GM12878 (cell line): Measurements from ENCODE around the gene SLC23A1. TPM values are rescaled to one million over a fixed set of nuclear protein-coding genes. Genes with fewer than 3 reads are reported as not detected.

Experiments
- ATAC-seq: fragments of 200-7000 bp; cut with Tn5 transposase; 3 replicates; pipeline ENCODE4 v1.9.1; 2020; ENCODE audit warnings: mild to moderate bottlenecking, moderate library complexity
- BruUV-seq: library from RNA; stranded (reverse); fragments of 400-500 nt; replicated peaks from 2 replicates; lab custom pipeline; 2021; lab: Mats Ljungman, UMichigan
- CTCF ChIA-PET: fragments of 300-600 bp; sonication (Branson Sonifier 250); formaldehyde crosslinking; extraction: SDS; loops from one replicate; lab custom pipeline; 2021; ENCODE audit warnings: inconsistent platforms; lab: Yijun Ruan, JAX
- POLR2A ChIA-PET: fragments of 350-600 bp; formaldehyde crosslinking; extraction: SDS; loops from one replicate; lab custom pipeline; 2021; ENCODE audit warnings: inconsistent platforms; lab: Charles Lee
- RAD21 ChIA-PET: fragments of 300-600 bp; sonication (Branson Sonifier 250); formaldehyde crosslinking; loops from one replicate; lab custom pipeline; 2023; ENCODE audit warnings: antibody characterized with exemption; ENCODE audit not compliant: unreplicated experiment; lab: Charles Lee
- SMC1A ChIA-PET: fragments of 300-600 bp; sonication (Branson Sonifier 250); formaldehyde crosslinking; loops from one replicate; lab custom pipeline; 2023; ENCODE audit not compliant: unreplicated experiment, uncharacterized antibody; lab: Charles Lee
- DNase-seq: peaks from one replicate; pipeline ENCODE4 v3.0.0-alpha.2; 2011; ENCODE audit warnings: low read depth, low spot score
- FAIRE-seq: peaks from 3 replicates; lab custom pipeline; 2011; peaks lifted over from hg19 to GRCh38; lab: Jason Lieb, UNC
- H2AFZ ChIP-seq: 2 replicates; pipeline ENCODE4 v1.6.0; 2011; ENCODE audit warnings: low read depth, low read length, control low read depth; ENCODE audit not compliant: control insufficient read depth
- H3K27ac ChIP-seq: 2 replicates; pipeline ENCODE4 v1.5.1; 2011; ENCODE audit warnings: control low read depth; ENCODE audit not compliant: control insufficient read depth, insufficient read depth
- H3K27me3 ChIP-seq, 2 experiments: replicated peaks in 1 of 2; 2 replicates each; pipeline versions ENCODE4 v1.6.0 to v1.6.1; 2011; ENCODE audit warnings: low read length in 1 of 2; ENCODE audit not compliant: control insufficient read depth in 2 of 2, insufficient read depth in 2 of 2
- H3K36me3 ChIP-seq, 2 experiments: 2 replicates each; pipeline ENCODE4 v1.5.1; 2011; ENCODE audit warnings: low read length in 1 of 2; ENCODE audit not compliant: control insufficient read depth in 2 of 2, insufficient read depth in 2 of 2
- H3K4me1 ChIP-seq: 2 replicates; pipeline ENCODE4 v1.6.1; 2011; ENCODE audit warnings: mild to moderate bottlenecking, low read length, moderate library complexity, mixed read lengths; ENCODE audit not compliant: control insufficient read depth, insufficient read depth
- H3K4me2 ChIP-seq: 2 replicates; pipeline ENCODE4 v1.6.0; 2011; ENCODE audit warnings: control low read depth; ENCODE audit not compliant: control insufficient read depth, insufficient read depth
- H3K4me3 ChIP-seq: fragments of 200-600 bp; sonication (generic); 2 replicates; pipeline ENCODE4 v1.5.1; 2016
- H3K79me2 ChIP-seq: 2 replicates; pipeline ENCODE4 v1.6.0; 2011; ENCODE audit warnings: low read length; ENCODE audit not compliant: control insufficient read depth, insufficient read depth
- H3K9ac ChIP-seq: 2 replicates; pipeline ENCODE4 v1.8.0; 2011; ENCODE audit warnings: low read length, control low read depth, mixed read lengths; ENCODE audit not compliant: control insufficient read depth, insufficient read depth
- H3K9me3 ChIP-seq: replicated peaks from 3 replicates; pipeline ENCODE4 v1.5.1; 2011; ENCODE audit warnings: mild to moderate bottlenecking, low read length; ENCODE audit not compliant: control insufficient read depth, insufficient read depth
- H4K20me1 ChIP-seq: 2 replicates; pipeline ENCODE4 v1.6.0; 2011; ENCODE audit not compliant: control insufficient read depth, insufficient read depth
- NRF1 ChIP-seq: conservative IDR thresholded peaks from 2 replicates; pipeline ENCODE4 v1.6.1; 2011; ENCODE audit warnings: mild to moderate bottlenecking, low read depth, low read length, improper control_type of control experiment
- RELA ChIP-seq: fragments of 450-650 bp; IDR thresholded peaks from 2 replicates; pipeline ENCODE4 v1.8.0; 2014; ENCODE audit warnings: borderline replicate concordance; ENCODE audit not compliant: partially characterized antibody
- TAF1 ChIP-seq: IDR thresholded peaks from 2 replicates; pipeline ENCODE4 v1.6.1; 2011; ENCODE audit warnings: mild to moderate bottlenecking, low read depth, low read length, borderline replicate concordance
- ZBED1 ChIP-seq: IDR thresholded peaks from 2 replicates; pipeline ENCODE4 v1.6.1; 2016; ENCODE audit warnings: borderline replicate concordance
- WGBS: methylation state at CpG from one replicate; pipeline ENCODE4 v1.1.6; 2016; ENCODE audit warnings: low lambda C conversion rate; ENCODE audit not compliant: insufficient replicate concordance, insufficient coverage; ENCODE audit errors: missing lambda C conversion rate; 5-methylcytosine and 5-hydroxymethylcytosine counted together
- in situ Hi-C: fragments of 300-500 bp; cut with MboI; formaldehyde crosslinking; loops from 9 replicates; pipeline ENCODE4 v1.14.3; 2018; ENCODE audit warnings: mixed read lengths
- intact Hi-C: fragments of 100-400 bp; cut with micrococcal nuclease; formaldehyde crosslinking; loops from one replicate; pipeline ENCODE4 v1.14.2; 2022; ENCODE audit not compliant: unreplicated experiment
- polyA plus RNA-seq, 11 experiments: library from polyadenylated mRNA; depleted of rRNA in 4 of 11; unstranded in 6 of 11; stranded (reverse) in 5 of 11; fragments of >200 nt; fragmentation: Nextera tagmentation in 4 of 11; fragmentation: Illumina TruSeq in 1 of 11; extraction: Ambion mirVana in 4 of 11; extraction: Trizol in 1 of 11; gene quantifications; 1 replicate in 1 of 11; 2 replicates in 10 of 11; pipeline versions ENCODE4 v1.2.1 to v1.2.3, GENCODE V29; 2011 to 2016; ENCODE audit warnings: inconsistent platforms in 2 of 11, missing spikeins in 2 of 11, low read depth in 1 of 11
- total RNA-seq, 4 experiments: library from RNA; depleted of rRNA in 3 of 4; stranded (reverse); fragments of >200 nt in 3 of 4; fragmentation: Illumina TruSeq in 1 of 4; extraction: Trizol in 1 of 4; gene quantifications; 2 replicates each; pipeline versions ENCODE4 v1.2.1 to v1.2.3, GENCODE V29; 2013 to 2021
- TF ChIP-seq, protein P1 (sequence below): IDR thresholded peaks from 2 replicates; pipeline ENCODE4 v1.6.1; 2011; ENCODE audit warnings: low read depth, low read length, improper control_type of control experiment, borderline replicate concordance

SLC23A1 gene
- total and polyA plus RNA-seq, 10 of the 15 experiments (the other 5 are each of a cell fraction or from before 2014, with no cell fraction given), result 0.35 to 4.7 (median 1.6) TPM

DNA sequence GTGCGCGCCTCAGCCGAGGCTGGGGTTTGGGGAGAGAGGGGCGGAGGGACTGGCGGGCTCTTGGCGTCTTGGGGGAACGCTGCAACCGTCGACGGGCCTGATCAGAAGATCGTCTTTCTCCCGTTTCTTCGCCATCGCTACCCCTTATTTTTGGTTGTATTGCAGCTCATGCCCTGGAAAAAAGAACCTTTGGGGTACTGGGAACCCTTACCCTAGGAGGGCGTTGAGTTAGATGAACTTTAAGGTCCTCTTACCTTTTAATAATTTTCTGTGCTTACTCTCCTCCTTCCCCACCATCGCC, 40.7 kb downstream of the SLC23A1 start:
- ChIA-PET POLR2A (interaction anchor here (0.6 to 3.2 kb wide), 15 partner anchors 10 to 801 kb away, joined by 3 to 51 read pairs (median 5); partner anchors contain the start of genes MATR3, MZB1 and SPATA24), RAD21 (interaction anchor here (0.7 to 3.8 kb wide), 12 partner anchors 8 to 553 kb away, joined by 3 to 42 read pairs (median 6); partner anchors contain the start of gene MZB1), SMC1A (interaction anchor here (0.7 to 1.8 kb wide), 12 partner anchors 33 to 91 kb away, joined by 3 to 14 read pairs (median 5); partner anchors contain the start of gene SPATA24), CTCF (interaction anchor here (0.6 to 3.1 kb wide), 24 partner anchors 9 to 171 kb away, joined by 3 to 24 read pairs (median 4); partner anchors contain the start of gene MZB1)
- Histone ChIP-seq H3K4me1 (peaks cover 11% of the 10 kb centered on the region), H3K27ac (peak overlapping the region; percentile 92), H3K36me3 (peaks cover 0 to 2% of the 10 kb centered on the region in 2 experiments; a peak in 1 of 4 replicates), H3K4me3 (peak overlapping the region; percentile 93), H3K79me2 (peaks cover 50% of the 10 kb centered on the region), H3K9ac (peak overlapping the region; percentile 94), H4K20me1 (no peaks in the 10 kb centered on the region), H3K4me2 (peak overlapping the region; percentile 86)
- WGBS, result under 1% methylated on average over 16 of the region's 16 CpGs
- intact Hi-C loops, result no loop called here
- ATAC-seq, result peak; percentile 88
- TF ChIP-seq RELA (no peak), ZBED1 (no peak), NRF1 (no peak), TAF1 (0 out of 2 replicates have a peak, but pooled peaks have one; percentile 18)
- TF ChIP-seq, protein P1, sequence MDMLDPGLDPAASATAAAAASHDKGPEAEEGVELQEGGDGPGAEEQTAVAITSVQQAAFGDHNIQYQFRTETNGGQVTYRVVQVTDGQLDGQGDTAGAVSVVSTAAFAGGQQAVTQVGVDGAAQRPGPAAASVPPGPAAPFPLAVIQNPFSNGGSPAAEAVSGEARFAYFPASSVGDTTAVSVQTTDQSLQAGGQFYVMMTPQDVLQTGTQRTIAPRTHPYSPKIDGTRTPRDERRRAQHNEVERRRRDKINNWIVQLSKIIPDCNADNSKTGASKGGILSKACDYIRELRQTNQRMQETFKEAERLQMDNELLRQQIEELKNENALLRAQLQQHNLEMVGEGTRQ, result no peak
- TF ChIP-seq, all 136 proteins: peak for 1
- in situ Hi-C loops, result no loop called here
- peak; percentile 35 for FAIRE-seq
- DNase-seq, result no peak
- BruUV-seq, result no TSS peak
- peak overlapping the region; percentile 11; the same call in 1 of the 2 replicates for H2AFZ ChIP-seq
- no peaks in the 10 kb centered on the region for H3K9me3 ChIP-seq
- no peaks in the 10 kb centered on the region for H3K27me3 ChIP-seq
